ENCODE results near the gene IDH3B.

DNA sequence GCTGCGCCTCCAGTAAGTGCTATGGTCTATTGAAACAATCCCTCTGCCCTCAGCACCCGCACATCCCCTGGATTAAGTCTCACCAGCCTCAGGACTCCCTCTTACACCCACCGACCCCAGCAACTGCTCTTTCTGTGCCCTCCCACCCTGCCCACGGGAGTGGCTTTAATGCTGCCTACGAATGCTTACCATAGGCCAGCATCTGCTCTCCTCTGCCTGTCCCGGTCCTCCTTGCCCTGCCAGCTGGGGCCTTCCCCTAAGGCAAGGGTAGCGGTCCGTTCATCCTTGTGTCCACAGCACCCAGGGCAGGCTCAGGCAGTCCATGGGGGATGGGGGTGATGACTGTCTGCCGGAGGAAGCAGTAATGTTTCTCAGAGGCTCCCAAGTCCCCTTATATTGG lies 32.6 kb upstream of the IDH3B start:
- TF ChIP-seq SUZ12 (IDR thresholded peaks at IDR 0.05; ENCODE audit: low read depth, low read length), result no peak
- no peak for TF ChIP-seq NKX3-1 (CRISPR knock-in tag; IDR thresholded peaks at IDR 0.05)
- no peak for TF ChIP-seq ZNF570 (CRISPR knock-in tag; IDR thresholded peaks at IDR 0.05; ENCODE audit: borderline replicate concordance)
- TF ChIP-seq BRCA1 (CRISPR knock-in tag; IDR thresholded peaks at IDR 0.05), result no peak
- TF ChIP-seq TAF1 (CRISPR knock-in tag; IDR thresholded peaks at IDR 0.05), result no peak
- no peak for TF ChIP-seq ZNF468 (CRISPR knock-in tag; IDR thresholded peaks at IDR 0.05)

Data from HepG2 (cell line).